ACHN (cell line): ENCODE measurements around the gene LRBA.
A peak's percentile ranks its signal among the peaks of the same experiment; 100 is the strongest.
"Not testable (repeated sequence)": the region's sequence is repeated elsewhere in the genome, so short reads cannot be mapped to it uniquely, and the experiment has no call there.

ENCODE experiments used
- DNase-seq: peaks from one replicate; pipeline ENCODE4 v3.0.0-alpha.2; 2015
- in situ Hi-C: cut with HindIII; loops from 2 replicates; pipeline ENCODE4 v1.10.0; 2017; ENCODE audit warnings: low sequenced_read_pairs, low pct_ligation_motif_present, low pct_unique_long_range_greater_than_20kb

LRBA gene

GRCh38 chr4:151022586-151022985, 7.5 kb upstream of the LRBA start:
- in situ Hi-C loops, result no loop called here
- DNase-seq, result no peak

DNA sequence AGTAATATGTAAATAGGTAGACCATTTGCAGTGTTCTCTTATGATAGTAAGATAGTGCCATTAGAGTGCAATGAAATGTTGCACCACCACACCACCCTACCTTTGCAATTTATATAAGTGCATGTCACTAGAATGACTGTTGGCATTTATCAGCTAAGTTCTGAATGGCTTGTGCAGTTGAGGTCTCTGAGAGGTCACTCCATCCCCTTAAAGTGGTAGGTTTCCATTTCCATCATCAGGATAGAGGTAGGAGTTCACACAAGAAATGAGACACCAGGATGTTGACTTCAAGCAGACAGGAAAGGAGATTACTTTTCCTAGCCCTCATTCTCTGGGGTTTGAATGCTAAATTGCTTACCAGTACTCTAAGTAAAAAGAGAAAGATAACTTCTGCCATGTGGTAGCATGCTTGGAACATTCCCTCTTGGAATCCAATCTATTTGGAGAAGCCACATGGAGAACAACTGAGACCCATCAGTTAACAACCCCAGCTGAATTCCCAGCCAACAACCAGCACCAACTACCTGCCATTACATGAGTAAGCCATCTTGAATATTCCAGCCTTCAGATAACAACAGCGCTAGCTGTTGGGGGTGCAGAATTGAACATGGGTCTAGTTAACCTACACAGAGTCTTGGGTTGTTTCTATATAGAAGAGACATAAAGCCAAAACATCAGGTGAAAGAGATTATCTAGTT, 6.7 kb upstream of the LRBA start:
- no peak for DNase-seq
- in situ Hi-C loops, result no loop called here

DNA sequence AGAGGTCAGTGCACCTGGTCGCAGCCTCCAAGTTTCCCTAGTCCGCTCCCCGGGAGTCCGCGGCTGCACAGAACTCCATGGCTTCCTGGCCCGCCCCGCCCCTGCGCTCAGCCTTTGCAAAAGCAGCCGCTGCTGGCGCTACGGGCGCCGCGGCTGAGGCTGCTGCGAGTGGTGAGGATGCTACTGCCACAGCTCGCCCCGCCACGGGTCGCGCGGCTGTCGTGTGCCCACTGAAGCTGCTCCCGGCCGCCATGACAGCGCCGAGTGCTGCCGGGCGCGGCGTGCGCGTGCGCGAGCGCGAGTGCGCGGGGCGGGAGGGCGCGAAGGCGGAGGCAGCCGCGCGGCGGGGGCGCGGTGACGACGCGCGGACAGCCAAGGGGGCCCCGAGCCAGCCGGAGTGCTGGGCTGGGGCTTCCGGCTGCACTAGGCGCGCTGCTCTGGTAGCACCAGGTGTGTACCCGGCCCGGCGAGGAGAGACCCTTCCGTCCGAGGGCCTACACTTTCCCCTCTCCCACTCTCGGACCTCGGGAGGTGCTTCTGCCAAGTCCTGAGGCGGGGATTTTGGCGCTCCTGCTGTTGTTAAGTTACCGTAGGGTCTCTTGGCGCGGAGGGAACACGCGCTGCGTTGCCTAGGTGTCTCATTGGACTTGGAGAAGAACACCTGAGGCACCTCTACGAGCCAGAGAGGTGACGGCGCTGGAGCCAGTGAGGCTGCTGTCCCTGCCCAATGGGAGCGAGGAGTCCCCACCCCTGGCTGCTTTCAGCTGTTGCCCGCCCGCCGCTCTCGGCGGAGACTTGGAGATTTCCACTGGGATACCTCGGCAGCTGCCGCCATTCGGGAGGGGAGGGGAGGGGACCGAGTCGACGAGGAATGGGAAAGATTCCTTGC, 619 bp upstream of the LRBA start:
- DNase-seq, result peak; percentile 80

DNA sequence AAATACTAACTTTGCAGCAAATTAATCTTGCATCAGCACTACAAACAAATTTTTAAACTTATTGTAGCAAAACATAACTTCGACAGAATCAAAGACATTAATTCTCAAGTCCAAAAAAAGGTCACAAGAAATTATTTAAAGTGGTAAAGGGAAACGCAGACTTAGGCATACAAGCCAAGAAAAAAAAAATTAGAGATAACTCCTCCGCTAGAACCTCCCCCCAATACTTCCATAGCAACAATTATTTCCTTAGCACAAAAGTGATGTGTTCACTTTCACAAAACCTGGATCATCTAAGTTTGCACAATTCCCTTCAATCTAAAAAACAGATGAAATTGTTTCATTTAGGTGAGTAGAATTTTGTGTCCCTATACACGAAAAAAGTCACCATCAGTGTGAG, 1.1 kb downstream of the LRBA start:
- in situ Hi-C loops, result no loop called here
- peak; percentile 2 for DNase-seq

More for the DNA sequence above, 619 bp upstream of the LRBA start:
- in situ Hi-C loops, result no loop called here

DNA sequence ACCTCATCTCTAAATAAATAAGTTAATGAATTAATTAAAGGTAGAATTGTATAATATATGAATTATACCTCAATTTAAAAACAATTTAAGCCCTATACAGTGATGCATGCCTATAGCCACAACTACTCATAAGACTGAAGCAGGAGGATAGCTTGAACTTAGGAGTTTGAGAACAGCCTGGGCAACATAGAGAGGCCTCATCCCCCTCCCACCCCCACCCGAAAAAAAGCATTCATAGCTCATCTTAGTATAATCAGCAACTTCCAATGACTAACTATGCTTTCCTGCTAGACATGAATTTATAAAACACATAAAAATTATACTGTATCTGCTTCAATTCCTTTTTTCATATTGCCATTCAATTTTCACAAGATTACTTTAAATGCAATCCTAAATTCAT, 1.6 kb downstream of the LRBA start:
- in situ Hi-C loops, result no loop called here
- peak; percentile 6 for DNase-seq

DNA sequence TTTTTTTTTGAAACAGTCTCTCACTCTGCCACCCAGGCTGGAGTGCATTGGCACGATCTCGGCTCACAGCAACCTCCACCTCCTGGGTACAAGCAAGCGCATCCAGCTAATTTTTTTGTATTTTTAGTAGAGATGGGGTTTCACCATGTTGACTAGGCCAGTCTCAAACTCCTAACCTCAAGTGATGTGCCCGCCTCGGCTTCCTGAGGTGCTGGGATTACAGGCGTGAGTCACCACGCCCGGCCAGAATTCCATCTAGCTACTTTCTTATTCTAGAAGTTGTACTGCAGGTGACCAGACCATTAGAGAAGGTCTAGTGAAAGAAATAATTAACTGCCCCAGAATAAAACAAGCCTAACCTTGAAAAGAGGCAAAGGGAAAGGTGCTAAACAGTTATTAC, 2.3 kb downstream of the LRBA start:
- in situ Hi-C loops, result no loop called here
- peak; percentile 69 for DNase-seq

GRCh38 chr4:151012376-151012775, 2.7 kb downstream of the LRBA start:
- no peak for DNase-seq

DNA sequence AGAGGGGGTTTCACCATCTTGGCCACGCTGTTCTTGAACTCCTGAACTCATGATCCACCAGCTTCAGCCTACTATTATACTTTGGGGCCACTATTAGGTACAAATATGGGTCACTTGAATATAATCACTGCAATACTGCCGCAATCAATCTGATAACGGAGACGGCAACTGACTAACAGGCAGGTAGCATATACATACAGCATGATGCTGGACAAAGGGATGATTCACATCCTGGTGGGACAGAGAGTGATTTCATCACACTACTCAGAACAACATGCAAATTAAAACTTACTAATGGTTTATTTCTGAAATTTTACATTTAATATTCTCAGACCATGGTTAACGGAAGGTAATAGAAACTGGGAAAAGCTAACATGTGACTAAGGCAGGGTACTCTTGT, 10.9 kb downstream of the LRBA start:
- in situ Hi-C loops, result no loop called here
- DNase-seq, result no peak

More at GRCh38 chr4:151012376-151012775, 2.7 kb downstream of the LRBA start:
- in situ Hi-C loops, result no loop called here

DNA sequence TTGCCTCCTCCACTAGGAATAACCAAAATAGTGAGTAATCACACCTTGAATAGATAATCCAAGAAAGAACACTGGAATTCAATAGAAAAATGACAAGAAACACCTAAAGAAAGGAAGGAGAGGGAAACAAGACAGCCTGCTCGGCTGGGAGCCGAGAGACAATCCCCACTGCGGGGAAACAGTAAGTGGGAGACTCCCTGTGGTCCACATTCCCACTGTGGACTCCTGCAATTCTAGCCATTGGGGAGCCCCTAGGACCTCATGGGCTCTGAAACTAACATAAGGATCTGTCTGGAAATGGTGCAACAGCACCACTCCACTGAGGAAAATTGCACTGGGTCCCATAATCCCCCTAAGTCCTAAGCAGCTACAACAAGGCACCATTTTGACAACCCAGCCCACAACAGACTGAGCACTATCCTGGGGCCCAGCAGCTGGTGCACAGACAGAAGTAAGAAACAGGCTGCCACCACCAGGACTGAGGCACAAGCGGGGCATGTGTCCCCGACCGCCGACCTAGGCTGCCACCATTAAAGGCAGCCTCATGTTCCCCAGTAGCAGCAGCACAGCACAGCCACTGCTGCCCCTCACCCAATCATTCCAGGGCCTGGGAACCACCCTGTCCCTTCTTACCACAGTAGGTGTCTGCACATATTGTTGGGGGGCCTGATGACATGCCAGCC, 14.2 kb downstream of the LRBA start:
- in situ Hi-C loops, result no loop called here
- no peak for DNase-seq

DNA sequence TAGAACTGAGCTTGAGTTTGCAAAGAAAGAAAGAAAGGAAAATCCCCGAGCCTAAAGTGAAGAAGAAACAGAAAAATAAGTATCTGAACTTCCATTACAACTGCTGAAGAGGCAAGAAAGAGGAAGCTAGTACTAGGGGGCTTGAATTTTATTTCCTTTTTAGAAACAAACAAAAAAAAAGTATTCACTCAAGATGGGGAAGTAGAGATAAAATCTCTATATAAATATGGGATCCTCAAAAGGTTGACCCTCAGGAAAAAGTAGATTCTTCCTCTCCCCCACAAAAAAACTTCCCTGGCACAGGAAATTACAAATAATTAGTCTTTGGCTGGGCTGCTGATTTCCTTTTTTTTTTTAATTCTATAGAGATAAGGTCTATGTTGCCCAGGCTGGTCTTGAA, 16.0 kb downstream of the LRBA start:
- DNase-seq, result no peak
- in situ Hi-C loops, result no loop called here

DNA sequence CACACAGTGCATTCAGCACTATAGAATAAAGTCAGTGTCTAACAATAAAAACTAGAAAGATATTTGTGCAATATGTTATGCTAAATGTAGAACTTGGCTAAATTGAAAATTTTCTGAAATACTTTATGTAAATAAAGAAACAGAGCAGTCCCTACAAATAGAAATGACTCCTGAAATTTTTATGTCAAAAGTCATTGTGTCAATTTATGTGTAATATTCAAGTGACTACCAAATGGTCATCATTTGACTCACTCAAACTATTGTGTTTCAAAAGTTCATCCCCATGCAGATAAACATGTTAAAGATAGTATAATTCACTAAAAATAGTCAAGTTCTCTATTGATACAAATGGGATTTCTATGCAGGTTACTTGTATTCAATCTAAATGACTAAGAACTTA, 17.9 kb downstream of the LRBA start:
- no peak for DNase-seq
- in situ Hi-C loops, result no loop called here

DNA sequence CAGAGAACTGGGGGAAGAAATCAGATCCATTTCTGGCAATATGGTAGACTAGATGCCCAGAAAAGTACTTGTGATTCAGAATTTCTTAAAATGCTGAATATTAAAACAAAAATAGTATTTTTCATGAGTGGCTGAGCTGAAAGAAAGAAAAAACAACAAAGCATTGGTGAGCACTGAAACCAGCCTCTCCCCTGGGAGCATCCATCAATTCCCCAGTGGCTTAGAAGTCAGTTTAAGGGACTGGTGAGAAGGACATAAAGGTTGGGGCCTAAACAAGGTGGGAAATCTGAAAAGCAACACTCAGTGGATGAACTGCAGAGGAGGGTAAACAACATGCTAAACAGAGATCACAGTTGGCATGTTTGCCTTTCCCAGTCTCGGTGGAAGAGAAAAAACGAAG, 20.4 kb downstream of the LRBA start:
- no peak for DNase-seq
- in situ Hi-C loops, result no loop called here

- in situ Hi-C loops, DNase-seq: not testable (repeated sequence)
Observed at GRCh38 chr4:150993577-150993976, 21.5 kb downstream of the LRBA start.

- in situ Hi-C loops, result no loop called here
- DNase-seq, result no peak
Observed at GRCh38 chr4:150990993-150991392, 24.1 kb downstream of the LRBA start.

GRCh38 chr4:150990250-150990649, 24.8 kb downstream of the LRBA start:
- in situ Hi-C loops, result no loop called here
- DNase-seq, result no peak

GRCh38 chr4:150988238-150988637, 26.8 kb downstream of the LRBA start:
- no peak for DNase-seq
- in situ Hi-C loops, result no loop called here

GRCh38 chr4:150987204-150987603, 27.9 kb downstream of the LRBA start:
- in situ Hi-C loops, result no loop called here
- DNase-seq, result no peak

- in situ Hi-C loops, result no loop called here
- DNase-seq, result no peak
Observed at GRCh38 chr4:150986085-150986484, 29.0 kb downstream of the LRBA start.

DNA sequence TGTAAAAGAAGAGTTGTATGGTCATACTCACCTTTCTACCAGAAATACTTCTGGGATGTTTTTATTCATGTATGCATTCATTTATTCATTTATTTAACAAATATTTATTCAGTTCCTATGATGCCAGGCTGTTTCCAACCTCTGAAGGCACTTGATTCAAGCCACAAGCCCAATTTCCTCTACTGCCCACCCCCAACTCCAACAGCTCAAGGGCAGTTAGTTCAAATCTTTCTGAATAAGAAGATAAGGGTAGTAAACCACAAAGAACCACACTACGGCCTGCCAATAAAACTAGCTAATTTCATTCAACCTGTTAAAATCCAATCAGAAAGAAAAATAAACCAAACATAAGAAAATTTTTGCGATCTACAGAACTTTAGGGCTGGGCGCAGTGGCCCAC, 31.2 kb downstream of the LRBA start:
- no peak for DNase-seq
- in situ Hi-C loops, result no loop called here
